KBM-7 (cell line): ENCODE results near the gene UFSP1.
A peak's percentile ranks its signal among the peaks of the same experiment; 100 is the strongest.

Experiments used
- DNase-seq: peaks from one replicate; pipeline ENCODE4 v3.0.0-alpha.2; 2015
- in situ Hi-C: fragments of 300-500 bp; cut with MboI; formaldehyde crosslinking; loops from 2 replicates; pipeline ENCODE4 v1.14.3; 2020; ENCODE audit warnings: low sequenced_read_pairs, low pct_unique_long_range_greater_than_20kb, mixed read lengths

UFSP1 gene

DNA sequence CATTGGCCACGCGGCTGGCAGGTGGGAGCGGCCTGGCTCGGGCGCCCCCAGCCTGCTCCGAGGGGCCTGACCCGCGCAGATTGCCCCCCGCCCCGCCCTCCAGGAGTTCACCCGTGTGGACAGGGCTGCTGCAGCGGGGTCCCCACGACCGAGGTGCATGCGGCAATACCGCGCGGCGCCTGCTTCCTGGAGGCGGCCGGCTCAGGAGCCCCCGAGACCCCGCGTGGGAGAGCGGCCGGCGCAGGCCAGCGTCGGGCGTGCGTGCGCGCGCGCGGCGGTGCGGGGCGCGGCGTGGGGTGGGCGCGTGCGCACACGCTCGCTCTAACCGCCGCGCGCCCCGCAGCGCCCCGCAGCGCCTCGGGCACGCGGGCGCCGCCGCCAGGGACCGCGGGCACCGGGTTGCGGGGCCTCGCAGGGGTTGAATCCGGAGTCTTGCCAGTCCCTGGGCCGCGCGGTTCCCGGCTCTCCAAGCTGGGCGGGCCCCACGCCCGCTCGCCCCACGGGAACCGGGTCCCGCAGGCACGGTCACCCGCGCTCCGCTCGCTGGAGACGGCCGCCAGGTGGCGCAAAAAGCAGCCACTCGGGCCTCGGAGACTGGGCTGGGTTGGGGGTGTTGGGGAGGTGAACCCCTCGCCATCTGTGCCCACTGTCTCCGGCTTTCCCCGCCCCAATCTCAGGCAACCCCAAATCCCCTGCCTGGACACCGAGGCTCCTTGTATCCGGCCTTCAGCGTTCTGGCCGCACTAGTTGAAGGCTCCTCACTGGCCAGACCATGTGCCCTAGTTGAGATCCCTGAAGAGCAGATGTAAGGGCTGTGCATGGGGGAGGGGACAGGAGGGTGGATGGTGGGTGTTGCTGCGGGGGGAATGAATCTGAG, 7.5 kb upstream of the UFSP1 start:
- in situ Hi-C loops, result no loop called here

GRCh38 chr7:100895956-100896731, 6.6 kb upstream of the UFSP1 start:
- DNase-seq, result peak; percentile 67
- in situ Hi-C loops, result no loop called here

More for the DNA sequence above, 7.5 kb upstream of the UFSP1 start:
- DNase-seq, result peak; percentile 58

GRCh38 chr7:100895701-100895955, 6.1 kb upstream of the UFSP1 start, which contains the start of gene ACHE:
Gene ACHE, minus strand, starts transcription at chr7:100895888. Its CDS starts 1,656 bp downstream, at chr7:100894232.
- in situ Hi-C loops, result no loop called here
- peak; percentile 24 for DNase-seq

DNA sequence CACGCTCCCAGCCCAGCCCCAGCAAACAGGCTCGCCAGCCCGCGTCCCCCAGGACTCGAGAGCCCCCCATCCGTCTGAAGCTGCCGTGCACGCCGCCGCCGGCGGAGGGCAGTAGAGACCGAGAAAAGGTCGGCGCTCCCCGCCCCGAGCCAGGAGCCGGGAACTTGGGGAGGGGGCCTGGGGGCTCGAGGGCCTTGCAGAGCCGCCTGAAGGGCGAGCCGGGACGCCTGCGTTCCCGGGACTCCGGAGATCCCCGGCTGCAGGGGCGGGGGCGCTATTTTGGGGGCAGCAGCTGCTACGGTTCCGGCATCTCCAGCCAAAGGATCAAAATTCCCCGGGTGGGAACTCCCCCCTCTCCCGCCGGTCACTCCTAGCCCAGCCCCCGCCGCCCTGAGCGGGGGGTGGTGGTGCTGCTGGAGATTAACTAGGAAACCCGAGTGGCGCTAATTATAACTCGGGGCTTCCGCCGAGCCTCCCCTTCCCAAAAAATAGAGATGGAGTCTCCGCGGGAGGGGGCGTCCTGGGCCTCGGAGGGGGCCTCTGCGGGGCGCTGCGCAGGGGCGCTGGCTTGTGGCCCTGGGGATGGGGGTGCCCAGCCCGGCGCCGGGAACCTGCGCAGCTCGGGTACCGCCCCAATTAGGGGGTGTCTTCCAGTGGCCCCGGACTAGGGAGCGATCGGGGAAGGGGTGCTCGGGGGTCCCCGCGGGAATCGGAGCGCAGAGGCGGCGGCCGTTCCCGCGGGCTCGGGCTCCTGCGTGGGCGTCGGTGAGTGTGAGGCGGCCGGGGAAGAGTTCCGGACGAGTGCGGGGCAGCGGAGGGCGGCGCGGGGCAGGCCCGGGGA, 5.6 kb upstream of the UFSP1 start:
- in situ Hi-C loops, result no loop called here
- DNase-seq, result peak; percentile 66

DNA sequence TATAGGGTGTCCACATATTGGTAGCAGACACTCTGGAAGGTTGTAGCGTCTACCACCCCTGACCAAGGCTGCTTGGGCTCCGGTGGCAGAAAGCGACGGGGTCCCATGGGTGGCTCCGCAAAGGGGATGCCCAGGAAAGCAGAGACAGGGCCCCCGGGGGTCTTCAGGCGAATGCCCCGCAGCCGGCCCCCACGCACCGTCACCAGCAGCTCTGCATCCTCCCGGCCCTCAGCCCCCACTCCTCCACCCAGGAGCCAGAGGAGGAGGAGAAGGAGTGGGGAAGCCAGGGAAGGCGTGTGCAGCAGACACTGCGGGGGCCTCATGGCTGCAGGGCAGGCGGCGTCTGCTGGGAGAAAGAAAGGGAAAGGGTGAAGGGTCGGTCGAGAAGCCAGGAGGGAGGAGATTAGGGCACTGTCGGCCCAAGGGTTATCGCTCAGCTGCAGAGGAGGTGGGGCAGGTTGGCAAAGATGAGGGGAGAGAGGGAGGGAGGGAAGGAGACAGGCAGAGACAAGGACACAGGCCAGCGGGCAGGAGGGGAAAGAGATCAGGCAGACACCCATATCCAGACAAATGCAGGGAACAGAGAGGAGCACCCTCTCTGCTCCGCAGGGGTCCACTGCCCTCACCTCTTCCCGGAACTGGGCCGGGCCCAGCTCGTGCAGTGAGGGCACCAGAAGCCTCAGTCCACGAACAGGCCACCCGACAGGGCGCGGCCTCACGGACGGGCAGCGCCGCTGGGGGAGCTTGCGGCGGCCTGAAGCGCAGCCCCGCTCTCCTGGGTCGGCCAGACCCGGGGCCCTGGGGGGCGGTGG, 4.6 kb upstream of the UFSP1 start:
- no peak for DNase-seq
- in situ Hi-C loops, result no loop called here

DNA sequence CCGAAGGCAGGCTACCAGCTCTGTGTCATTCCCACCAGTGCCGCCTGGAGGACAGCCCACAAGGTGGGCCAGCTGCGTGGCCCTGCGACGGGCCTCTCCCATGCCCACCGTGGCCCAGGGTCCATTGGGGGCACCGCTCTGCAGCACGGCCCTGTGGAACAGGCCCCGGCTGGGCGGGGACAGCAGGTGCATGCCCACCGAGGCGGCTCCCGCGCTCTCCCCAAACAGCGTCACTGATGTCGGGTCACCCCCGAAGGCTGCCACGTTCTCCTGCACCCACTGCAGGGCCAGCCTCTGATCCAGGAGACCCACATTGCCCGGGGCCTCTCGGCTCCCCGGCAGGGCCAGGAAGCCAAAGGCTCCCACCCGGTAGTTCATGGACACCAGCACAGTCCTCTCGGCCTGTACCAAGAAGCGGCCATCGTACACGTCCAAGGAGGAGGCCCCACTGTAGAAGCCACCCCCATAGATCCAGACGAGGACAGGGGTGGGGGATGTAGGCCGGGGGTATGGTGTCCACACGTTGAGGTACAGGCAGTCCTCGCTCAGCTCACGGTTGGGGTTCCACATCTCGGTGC, 3.9 kb upstream of the UFSP1 start:
- in situ Hi-C loops, result no loop called here
- no peak for DNase-seq

DNA sequence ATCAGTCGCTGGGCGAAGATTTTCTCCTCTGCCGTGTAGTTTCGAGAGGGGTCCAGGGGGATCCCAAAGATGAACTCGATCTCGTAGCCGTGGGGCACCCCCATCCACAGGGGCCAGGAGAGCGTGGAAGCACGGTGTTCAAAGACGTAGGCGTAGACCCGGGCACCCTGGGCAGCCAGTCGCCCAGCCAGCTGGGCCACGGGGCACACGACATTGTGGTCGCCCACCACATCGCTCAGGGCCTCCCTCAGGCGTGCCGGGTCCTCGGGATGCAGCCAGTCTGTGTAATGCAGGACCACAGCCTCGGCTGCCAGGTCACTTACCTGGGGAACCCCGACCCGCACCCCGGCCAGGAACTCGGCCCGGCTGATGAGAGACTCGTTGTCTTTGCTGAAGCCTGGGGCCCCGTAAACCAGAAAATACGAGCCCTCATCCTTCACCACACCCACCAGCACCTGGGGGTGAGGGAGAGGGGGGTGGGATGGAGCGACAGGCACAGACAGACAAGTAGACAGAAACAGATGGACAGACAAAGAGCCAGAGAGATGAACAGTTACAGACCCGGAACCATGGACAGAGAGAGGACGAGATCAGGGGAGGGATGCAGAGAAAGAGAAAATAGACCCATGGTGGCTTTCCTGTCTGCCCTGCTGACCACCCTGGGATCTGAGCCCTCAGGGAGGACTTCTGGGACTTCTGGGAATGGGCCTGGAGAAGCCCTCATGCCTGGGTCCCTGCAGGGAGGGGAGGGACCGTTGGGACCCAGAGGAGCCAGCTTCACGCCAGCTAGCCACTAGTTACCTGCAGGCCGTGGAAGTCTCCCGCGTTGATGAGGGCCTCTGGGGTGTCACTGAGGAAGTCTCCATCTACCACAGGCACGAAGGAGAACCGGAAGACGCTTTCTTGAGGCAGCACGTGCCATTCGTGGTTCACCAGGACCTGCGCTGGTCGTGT, 3.1 kb upstream of the UFSP1 start:
- no peak for DNase-seq
- in situ Hi-C loops, result no loop called here

- in situ Hi-C loops, result no loop called here
- no peak for DNase-seq
Measured at GRCh38 chr7:100891568-100892247, 2.2 kb upstream of the UFSP1 start.

DNA sequence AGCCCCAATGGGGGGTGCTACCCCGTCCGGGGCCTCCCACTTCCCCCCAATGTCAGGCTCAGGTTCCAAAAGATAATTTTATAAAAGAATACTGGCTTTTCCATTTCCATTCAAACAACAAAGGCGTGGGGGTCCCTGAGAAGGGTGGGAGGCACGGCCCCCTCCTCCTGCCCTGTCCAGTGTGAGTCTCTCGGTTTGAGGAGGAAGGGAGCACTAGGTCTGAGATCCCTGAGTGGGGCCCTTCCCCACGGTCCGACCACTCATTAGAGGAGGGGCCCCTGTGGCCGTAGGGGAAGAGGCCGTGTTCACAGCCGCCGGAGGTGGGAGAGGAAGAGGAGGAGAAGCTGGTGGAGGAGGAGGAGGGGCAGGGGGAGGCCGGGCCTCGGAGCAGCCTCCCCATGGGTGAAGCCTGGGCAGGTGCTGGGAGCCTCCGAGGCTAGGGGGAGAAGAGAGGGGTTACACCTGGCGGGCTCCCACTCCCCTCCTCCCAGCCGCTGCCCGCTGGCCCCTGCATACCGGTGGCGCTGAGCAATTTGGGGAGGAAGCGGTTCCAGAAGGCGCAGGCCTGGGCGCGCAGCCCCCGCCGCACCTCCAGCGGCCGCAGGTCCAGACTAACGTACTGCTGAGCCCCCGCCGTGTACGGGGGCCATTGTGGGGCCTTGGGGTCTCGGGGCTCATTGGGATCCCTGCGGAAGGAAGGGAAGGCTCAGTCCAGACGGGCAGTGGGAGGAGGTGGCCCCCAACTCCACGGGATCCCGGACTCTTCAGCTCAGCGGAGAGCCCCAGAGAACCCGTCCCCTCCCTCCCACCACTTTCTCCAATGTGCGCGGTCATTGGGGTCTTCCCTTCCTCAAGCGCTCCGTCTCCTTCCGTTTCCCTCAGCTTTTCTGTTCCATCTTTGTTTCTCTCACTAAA, 1.4 kb upstream of the UFSP1 start:
- in situ Hi-C loops, result no loop called here
- DNase-seq, result no peak

DNA sequence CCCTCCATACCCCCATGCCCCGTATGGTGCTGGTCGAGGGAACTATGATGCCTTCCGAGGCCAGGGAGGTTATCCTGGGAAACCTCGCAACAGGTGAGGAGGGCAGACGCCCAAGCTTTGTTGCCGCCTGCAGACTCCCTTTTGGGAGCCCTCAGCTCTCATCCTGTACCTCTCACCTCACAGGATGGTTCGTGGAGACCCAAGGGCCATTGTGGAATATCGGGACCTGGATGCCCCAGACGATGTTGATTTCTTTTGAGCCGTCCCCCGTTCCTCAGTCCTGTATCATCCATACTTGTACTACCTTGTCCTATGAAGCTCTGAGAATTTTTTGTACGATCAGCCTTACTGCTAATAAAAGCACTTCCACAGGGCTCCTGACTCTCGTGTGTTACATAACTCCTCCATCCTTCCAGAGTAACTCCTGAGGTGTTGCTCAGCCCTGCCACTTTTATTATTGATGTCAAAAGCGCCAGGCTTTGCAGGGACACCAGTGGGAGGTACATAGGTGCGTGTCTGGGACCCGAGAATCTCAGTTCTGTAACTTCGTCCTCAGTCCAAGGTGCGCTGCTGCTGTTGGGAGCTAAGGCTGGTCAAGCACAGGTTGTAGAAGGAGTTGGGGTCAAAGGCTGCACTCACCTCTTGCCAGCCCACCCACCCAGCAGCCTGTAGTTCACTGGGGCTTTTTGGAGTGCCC, 1.1 kb downstream of the UFSP1 start:
- in situ Hi-C loops, result no loop called here
- no peak for DNase-seq

DNA sequence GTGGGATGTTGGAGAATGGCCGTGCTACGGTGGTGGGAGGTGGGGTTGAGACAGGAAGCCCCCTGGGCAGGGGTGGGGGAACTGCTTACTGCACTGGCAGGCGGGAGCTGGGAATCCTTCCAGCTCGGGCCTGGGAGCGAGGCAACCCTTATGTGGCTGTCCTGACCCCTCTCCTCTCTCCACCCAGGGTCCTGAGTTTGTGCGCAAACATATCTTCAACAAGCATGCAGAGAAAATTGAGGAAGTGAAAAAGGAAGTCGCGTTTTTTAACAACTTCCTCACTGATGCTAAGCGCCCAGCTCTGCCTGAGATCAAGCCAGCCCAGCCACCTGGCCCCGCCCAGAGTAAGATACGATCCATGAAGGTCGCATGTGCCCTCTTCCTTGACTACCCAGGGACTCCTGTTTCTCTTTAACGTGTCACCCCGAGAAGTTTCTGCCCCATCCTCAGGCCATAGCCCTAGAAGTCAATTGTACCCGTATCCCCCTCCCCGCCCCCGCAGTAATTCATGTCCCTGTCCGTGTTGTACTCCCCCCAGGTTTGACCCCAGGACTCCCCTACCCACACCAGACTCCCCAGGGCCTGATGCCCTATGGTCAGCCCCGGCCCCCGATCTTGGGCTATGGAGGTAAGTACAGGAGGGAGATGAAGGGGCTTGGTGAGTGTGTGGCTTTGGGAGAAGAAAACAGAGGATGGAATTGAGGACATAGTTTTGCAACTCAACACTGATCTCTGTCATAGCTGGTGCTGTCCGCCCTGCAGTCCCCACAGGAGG, 1.8 kb downstream of the UFSP1 start:
- in situ Hi-C loops, result no loop called here

GRCh38 chr7:100886936-100887515, 2.5 kb downstream of the UFSP1 start:
- no peak for DNase-seq
- in situ Hi-C loops, result no loop called here

More for the DNA sequence above, 1.8 kb downstream of the UFSP1 start:
- DNase-seq, result peak; percentile 94

GRCh38 chr7:100886142-100886935, 3.2 kb downstream of the UFSP1 start:
- in situ Hi-C loops, result no loop called here
- DNase-seq, result no peak
